Natural killer cell (primary cell): ENCODE results near the gene COL8A1. TPM values are rescaled to one million over a fixed set of nuclear protein-coding genes. Genes with fewer than 3 reads are reported as not detected.

ENCODE experiments used
- ATAC-seq, 3 donors: fragments of 150-1000 bp in 2 of 3; fragments of 200-7000 bp in 1 of 3; cut with Tn5 transposase; 1 replicate in 1 of 3; 2 replicates in 2 of 3; pipeline ENCODE4 v1.10.0; 2021; ENCODE audit warnings: mild to moderate bottlenecking in 2 of 3, moderate library complexity in 2 of 3
- DNase-seq, 2 donors: peaks; one replicate each; pipeline versions ENCODE4 v3.0.0 to v3.0.0-alpha.2; 2013 to 2021; ENCODE audit warnings: mixed read lengths in 1 of 2
- H3K27ac ChIP-seq: one replicate; pipeline ENCODE4 v1.5.1; 2013; ENCODE audit warnings: mild to moderate bottlenecking, low read length
- H3K27me3 ChIP-seq: one replicate; pipeline ENCODE4 v1.6.1; 2013; ENCODE audit warnings: low read length; ENCODE audit not compliant: control insufficient read depth, insufficient read depth
- H3K36me3 ChIP-seq: one replicate; pipeline ENCODE4 v1.6.1; 2013; ENCODE audit warnings: low read length; ENCODE audit not compliant: control insufficient read depth, insufficient read depth
- H3K4me1 ChIP-seq: one replicate; pipeline ENCODE4 v1.6.1; 2013; ENCODE audit warnings: low read length; ENCODE audit not compliant: control insufficient read depth, insufficient read depth
- H3K4me3 ChIP-seq: one replicate; pipeline ENCODE4 v1.5.1; 2013; ENCODE audit warnings: low read length
- H3K9me3 ChIP-seq: one replicate; pipeline ENCODE4 v1.6.1; 2013; ENCODE audit warnings: low read length; ENCODE audit not compliant: control insufficient read depth, insufficient read depth
- H3K27ac Mint-ChIP-seq, 2 donors: one replicate each; pipeline ENCODE4 v1.8.0; 2022; ENCODE audit warnings: mild to moderate bottlenecking in 2 of 2, mixed read lengths in 2 of 2, moderate library complexity in 1 of 2
- H3K27me3 Mint-ChIP-seq, 2 donors: one replicate each; pipeline ENCODE4 v1.8.0; 2022; ENCODE audit warnings: low read depth in 2 of 2, mixed read lengths in 2 of 2
- H3K36me3 Mint-ChIP-seq: one replicate; pipeline ENCODE4 v1.8.0; 2022; ENCODE audit warnings: mixed read lengths
- H3K4me1 Mint-ChIP-seq, 2 donors: one replicate each; pipeline ENCODE4 v1.8.0; 2022; ENCODE audit warnings: mixed read lengths in 2 of 2
- H3K4me3 Mint-ChIP-seq: one replicate; pipeline ENCODE4 v1.8.0; 2022; ENCODE audit warnings: mild to moderate bottlenecking, moderate library complexity, mixed read lengths
- H3K9me3 Mint-ChIP-seq, 2 donors: one replicate each; pipeline ENCODE4 v1.8.0; 2022; ENCODE audit warnings: mixed read lengths in 2 of 2
- CTCF ChIP-seq: fragments of 200-600 bp; IDR thresholded peaks from one replicate; pipeline ENCODE4 v1.8.0; 2022; ENCODE audit warnings: antibody characterized with exemption
- WGBS: methylation state at CpG from one replicate; pipeline ENCODE4 v1.1.7; 2013; ENCODE audit warnings: missing lambda C conversion rate; ENCODE audit not compliant: insufficient coverage; 5-methylcytosine and 5-hydroxymethylcytosine counted together
- intact Hi-C: fragments of 100-400 bp; cut with micrococcal nuclease; formaldehyde crosslinking; loops from one replicate; pipeline ENCODE4 v1.14.2; 2022
- total RNA-seq, 4 donors: library from RNA; stranded (reverse); fragments of 120-200 nt in 1 of 4; gene quantifications; one replicate each; pipeline versions ENCODE4 v1.2.3 to v1.2.4, GENCODE V29; 2013 to 2022

The COL8A1 gene
- total RNA-seq, 3 donors from 2014 or later (not counting 1 experiment from before 2014, with no cell fraction given) = 0.12 to 0.23 TPM; not detected in 1

DNA sequence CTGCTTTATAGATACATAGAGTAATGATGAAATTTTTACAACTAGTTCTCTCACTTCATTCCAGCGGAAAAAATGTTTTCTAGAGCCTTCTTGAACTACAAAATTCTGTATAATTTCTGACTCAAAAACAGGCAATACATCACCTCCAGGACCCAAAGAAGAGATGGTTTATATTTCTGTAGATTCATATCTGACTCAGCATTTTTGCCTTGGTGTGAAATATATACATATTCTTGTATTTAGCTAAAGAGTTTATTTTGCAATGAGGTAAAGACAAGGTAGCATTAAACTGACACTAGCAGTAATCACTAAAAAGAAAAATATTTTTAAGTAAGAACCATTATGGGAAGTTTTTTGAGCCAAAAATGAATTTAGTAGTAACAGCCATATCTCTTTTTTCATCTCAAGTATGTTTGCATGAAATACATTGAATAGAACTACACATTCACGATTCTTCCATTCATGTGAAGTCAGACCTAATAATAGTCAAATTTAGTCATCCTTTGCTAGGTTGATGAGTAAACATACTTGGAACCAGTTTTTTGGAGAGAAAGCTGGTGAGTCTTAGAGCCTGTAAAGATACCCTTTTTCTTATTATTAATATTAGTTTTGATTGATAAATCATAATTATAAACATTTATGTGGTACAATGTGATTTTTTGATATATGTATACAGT lies 31.6 kb downstream of the COL8A1 start:
- Histone ChIP-seq H3K27ac (no peak overlapping the region), H3K4me1 (no peaks in the 10 kb centered on the region), H3K27me3 (no peaks in the 10 kb centered on the region), H3K9me3 (no peaks in the 10 kb centered on the region), H3K4me3 (no peak overlapping the region), H3K36me3 (no peaks in the 10 kb centered on the region)
- ATAC-seq = no peak
- TF ChIP-seq CTCF = no peak
- H3K36me3 Mint-ChIP-seq = no peaks in the 10 kb centered on the region
- no peak overlapping the region for H3K4me3 Mint-ChIP-seq
- H3K9me3 Mint-ChIP-seq = peaks cover 0 to 2% of the 10 kb centered on the region in 2 donors
- no peaks in the 10 kb centered on the region for H3K4me1 Mint-ChIP-seq
- H3K27ac Mint-ChIP-seq = no peak overlapping the region
- intact Hi-C loops = no loop called here
- WGBS = no CpG with 5 or more reads among the region's 2 CpGs
- no peak for DNase-seq
- no peaks in the 10 kb centered on the region for H3K27me3 Mint-ChIP-seq

DNA sequence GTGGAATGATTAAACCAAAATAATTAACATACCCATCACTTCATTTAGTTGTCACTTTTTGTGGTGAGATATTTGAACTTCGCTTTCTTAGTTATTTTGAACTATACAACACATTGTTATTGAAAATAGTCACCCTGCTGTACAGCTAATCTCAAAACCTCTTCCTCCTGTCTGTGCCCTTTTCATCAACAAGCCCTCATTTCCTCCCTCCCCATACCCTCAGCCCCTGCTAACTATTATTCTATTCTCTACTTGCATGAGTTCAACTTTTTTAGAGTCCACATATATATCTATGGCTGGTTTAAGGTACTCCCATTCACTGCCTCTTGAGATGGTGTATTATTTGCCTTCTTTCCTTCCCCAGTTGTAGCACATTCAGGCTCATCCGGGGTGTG lies 32.2 kb downstream of the COL8A1 start:
- WGBS = 75% methylated on average over 1 of the region's 2 CpGs

GRCh38 chr3:99674086-99674789 lies 35.8 kb downstream of the COL8A1 start:
- DNase-seq (no peak), ATAC-seq (no peak)
- no peak overlapping the region for H3K27ac ChIP-seq
- no peaks in the 10 kb centered on the region for H3K27me3 ChIP-seq
- Mint-ChIP-seq H3K4me1 (no peaks in the 10 kb centered on the region), H3K9me3 (peaks cover 2% of the 10 kb centered on the region in 2 donors), H3K4me3 (no peak overlapping the region), H3K27me3 (no peaks in the 10 kb centered on the region), H3K27ac (no peak overlapping the region), H3K36me3 (no peaks in the 10 kb centered on the region)
- H3K9me3 ChIP-seq = no peaks in the 10 kb centered on the region
- 89% methylated on average over 1 of the region's 2 CpGs for whole genome bisulfite sequencing
- H3K4me3 ChIP-seq = no peak overlapping the region
- intact Hi-C loops = no loop called here
- H3K36me3 ChIP-seq = no peaks in the 10 kb centered on the region
- H3K4me1 ChIP-seq = no peaks in the 10 kb centered on the region
- TF ChIP-seq CTCF = no peak

More for the DNA sequence above, 32.2 kb downstream of the COL8A1 start:
- no peak overlapping the region for H3K27ac ChIP-seq
- no peaks in the 10 kb centered on the region for H3K4me1 ChIP-seq
- no peaks in the 10 kb centered on the region for H3K36me3 ChIP-seq
- Mint-ChIP-seq H3K27me3 (no peaks in the 10 kb centered on the region), H3K4me3 (no peak overlapping the region), H3K9me3 (peaks cover 0 to 2% of the 10 kb centered on the region in 2 donors), H3K36me3 (no peaks in the 10 kb centered on the region), H3K27ac (no peak overlapping the region), H3K4me1 (no peaks in the 10 kb centered on the region)
- no peak for ATAC-seq
- intact Hi-C loops = no loop called here
- H3K9me3 ChIP-seq = no peaks in the 10 kb centered on the region
- no peaks in the 10 kb centered on the region for H3K27me3 ChIP-seq
- no peak for TF ChIP-seq CTCF
- no peak for DNase-seq
- H3K4me3 ChIP-seq = no peak overlapping the region
